ENCODE measurements around the gene FOXL3.
"Not testable (repeated sequence)": the region's sequence is repeated elsewhere in the genome, so short reads cannot be mapped to it uniquely, and the experiment has no call there.

FOXL3 gene

DNA sequence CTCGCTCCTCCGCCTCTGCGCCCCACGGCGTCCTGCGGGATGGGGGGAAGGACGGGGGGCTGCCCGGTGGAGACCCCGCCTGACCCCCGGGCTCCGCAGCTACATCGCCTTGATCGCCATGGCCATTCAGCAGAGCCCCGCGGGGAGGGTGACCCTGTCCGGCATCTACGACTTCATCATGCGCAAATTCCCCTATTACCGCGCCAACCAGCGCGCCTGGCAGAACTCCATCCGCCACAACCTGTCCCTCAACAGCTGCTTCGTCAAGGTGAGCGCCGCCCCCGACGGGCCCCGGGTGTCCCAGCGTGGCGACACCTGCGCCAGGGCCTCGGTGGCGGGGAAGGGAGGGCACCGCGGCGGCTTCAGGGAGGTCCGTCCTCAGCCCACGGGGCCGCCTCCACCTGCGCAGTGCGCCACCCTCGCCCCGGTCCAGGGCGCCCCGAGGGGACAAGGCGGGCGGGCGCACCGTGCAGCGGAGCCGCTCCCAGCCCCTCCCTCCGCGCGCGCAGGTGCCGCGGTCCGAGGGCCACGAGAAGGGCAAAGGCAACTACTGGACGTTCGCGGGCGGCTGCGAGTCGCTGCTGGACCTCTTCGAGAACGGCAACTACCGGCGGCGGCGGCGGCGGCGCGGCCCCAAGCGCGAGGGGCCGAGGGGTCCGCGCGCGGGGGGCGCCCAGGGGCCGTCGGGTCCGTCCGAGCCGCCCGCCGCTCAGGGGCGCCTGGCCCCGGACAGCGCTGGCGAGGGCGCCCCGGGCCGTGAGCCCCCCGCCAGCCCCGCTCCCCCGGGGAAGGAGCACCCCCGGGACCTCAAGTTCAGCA, 793 bp downstream of the FOXL3 start:
- in situ Hi-C loops (cut with HindIII; ENCODE audit: low pct_unique_long_range_greater_than_20kb, low sequenced_read_pairs): no loop called here
- TF ChIP-seq JUND (IDR thresholded peaks at IDR 0.05; ENCODE audit: low read depth): no peak
- no peak for DNase-seq (ENCODE audit: low read depth in 1 of 2, low spot score in 1 of 2)

DNA sequence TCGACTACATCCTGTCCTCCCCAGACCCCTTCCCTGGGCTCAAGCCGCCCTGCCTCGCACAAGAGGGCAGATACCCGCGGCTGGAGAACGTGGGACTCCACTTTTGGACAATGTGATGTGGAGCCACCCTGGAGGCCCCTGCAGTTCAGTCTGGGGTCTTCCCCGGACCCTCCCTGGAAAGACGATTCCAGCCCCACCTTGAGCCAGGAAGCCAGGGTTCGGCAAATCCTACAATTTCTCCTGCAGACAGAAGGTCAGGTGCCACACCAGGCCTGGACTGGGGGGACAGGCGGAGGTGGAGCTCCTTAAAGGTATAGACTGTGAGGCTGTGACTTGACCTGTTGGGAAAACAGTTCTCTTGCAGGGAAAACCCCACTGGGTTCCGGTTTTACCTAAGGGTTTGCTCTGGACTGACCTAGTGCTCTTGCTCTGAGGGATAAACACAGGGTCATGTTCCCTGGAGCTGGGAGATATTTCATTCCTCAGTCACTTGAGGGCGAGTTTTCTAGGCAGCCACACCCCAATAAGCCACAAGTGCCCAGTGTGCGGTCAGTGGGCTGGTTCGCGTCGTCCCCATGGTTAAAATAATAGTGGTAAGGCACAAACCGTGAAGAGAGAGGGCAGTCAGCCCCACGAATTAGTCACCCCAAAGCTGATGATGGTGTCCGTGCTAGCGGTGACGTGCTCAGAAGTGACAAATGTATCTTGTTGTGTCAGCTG, 1.6 kb downstream of the FOXL3 start:
- no peak for TF ChIP-seq JUND (IDR thresholded peaks at IDR 0.05; ENCODE audit: low read depth)
- no peak for DNase-seq (ENCODE audit: low read depth in 1 of 2, low spot score in 1 of 2)
- in situ Hi-C loops (cut with HindIII; ENCODE audit: low pct_unique_long_range_greater_than_20kb, low sequenced_read_pairs): no loop called here

DNA sequence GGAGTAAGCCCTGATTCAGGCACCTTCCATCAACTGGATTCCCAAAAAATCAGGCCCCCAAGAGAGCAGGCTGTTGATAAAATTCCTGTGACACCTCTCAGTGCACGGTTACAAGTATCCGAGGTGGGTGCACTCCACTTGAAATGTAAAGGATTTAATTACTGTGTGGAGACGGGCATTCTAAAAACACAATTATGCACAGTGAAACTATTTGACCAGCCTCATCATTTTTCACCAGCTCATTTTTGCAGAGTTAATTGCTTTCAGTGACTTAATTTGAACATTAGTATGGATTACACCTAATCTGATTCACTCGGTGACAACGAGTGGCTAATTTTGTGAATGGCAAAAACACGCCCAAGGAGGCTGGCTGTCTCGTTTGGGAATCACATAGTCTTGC, 2.3 kb downstream of the FOXL3 start:
- TF ChIP-seq JUND (IDR thresholded peaks at IDR 0.05; ENCODE audit: low read depth): no peak
- DNase-seq (ENCODE audit: low read depth in 1 of 2, low spot score in 1 of 2): no peak
- in situ Hi-C loops (cut with HindIII; ENCODE audit: low pct_unique_long_range_greater_than_20kb, low sequenced_read_pairs): no loop called here

DNA sequence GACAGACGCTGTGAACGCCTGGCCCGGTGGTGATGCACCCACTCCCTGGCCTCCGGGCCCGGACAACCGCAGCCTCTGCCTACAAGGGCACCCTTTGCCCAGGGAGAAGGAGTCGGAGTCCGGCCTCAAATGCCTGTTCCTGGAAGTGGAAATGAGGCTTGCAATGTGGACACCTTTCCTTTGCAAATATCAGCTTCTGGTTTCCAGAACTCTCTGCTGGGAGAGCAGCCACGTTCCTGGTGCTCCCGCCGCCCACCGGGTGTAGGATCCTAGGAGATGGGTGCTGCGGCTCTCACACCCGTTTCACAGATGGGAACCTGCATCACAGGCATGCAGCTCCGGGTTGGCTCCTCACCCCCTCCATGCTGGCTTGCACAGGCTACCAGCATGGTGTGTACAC, 2.9 kb downstream of the FOXL3 start:
- TF ChIP-seq JUND (IDR thresholded peaks at IDR 0.05; ENCODE audit: low read depth): no peak
- in situ Hi-C loops (cut with HindIII; ENCODE audit: low pct_unique_long_range_greater_than_20kb, low sequenced_read_pairs): no loop called here
- DNase-seq (ENCODE audit: low read depth in 1 of 2, low spot score in 1 of 2): no peak

DNA sequence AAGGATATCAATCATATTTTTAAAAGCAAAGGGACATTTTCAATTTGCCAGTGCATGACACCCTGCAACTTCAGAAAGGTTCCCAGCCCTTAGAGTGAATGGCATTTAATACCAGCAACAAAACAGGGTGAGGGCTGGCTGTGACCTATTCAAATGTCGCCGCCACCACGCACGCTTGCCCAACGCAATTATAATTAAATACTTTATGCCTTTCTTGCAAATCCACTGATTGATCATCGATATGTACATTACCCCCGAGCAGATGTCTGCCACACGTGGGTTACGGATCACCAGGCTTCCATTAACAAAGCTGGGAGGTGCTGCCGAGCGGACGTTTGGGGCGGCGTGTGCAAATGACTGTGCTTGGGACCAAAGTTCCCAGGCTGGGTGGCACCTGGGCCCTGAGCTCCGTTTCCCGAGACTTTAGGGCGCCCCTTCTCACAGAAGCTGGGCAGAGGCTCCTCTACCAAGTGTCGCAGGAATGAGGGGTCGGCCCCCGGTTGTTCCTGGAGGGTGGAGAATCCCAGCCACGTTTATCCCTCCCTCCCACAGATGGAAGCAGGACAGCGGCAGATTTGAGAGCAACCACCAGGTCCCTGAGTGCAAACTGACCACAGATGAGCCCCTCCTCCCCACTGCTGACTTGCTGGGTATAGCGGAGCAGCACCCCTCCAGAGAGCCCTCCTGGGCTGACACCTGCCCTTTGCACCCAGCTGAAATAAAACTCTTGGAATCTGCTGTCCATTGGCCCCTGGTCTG, 3.9 kb downstream of the FOXL3 start:
- in situ Hi-C loops (cut with HindIII; ENCODE audit: low pct_unique_long_range_greater_than_20kb, low sequenced_read_pairs): no loop called here
- TF ChIP-seq JUND (IDR thresholded peaks at IDR 0.05; ENCODE audit: low read depth): no peak
- DNase-seq (ENCODE audit: low read depth in 1 of 2, low spot score in 1 of 2): no peak

DNA sequence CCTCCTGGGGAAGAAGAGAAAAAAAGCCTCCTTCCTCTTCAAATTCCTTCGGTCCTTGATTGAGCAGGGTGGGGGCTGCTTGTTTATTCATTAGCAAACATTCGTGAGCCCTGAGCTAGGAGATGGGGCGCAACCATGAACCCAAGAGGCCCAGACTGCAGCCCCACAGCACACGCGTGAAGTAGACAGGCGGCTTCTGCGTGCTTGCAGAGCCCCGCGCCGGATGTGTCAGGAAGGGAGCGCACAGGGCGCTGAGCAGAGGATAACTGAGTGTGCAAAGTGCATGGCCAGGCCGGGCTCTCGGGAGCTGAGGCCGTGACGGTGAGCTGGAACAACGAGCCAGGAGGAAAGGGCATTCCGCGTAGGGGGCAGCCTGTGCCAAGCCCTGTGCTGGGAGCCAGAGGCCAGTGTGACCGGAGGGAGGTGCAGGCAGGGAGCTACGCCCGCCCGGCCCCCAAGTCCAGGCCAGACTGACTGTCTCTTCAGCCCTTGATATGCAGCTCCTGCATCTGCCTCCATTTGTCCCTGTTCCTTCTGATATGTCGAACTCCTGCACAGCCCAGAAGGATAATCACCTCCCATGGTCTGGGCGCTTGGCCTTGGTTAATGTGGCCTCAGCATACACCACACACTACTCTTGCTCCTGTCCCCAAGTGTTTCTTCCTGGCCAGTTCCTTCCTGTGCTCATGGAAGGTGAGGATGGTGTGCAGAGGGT, 4.6 kb downstream of the FOXL3 start:
- in situ Hi-C loops (cut with HindIII; ENCODE audit: low pct_unique_long_range_greater_than_20kb, low sequenced_read_pairs): no loop called here
- no peak for TF ChIP-seq JUND (IDR thresholded peaks at IDR 0.05; ENCODE audit: low read depth)
- DNase-seq (ENCODE audit: low read depth in 1 of 2, low spot score in 1 of 2): no peak

DNA sequence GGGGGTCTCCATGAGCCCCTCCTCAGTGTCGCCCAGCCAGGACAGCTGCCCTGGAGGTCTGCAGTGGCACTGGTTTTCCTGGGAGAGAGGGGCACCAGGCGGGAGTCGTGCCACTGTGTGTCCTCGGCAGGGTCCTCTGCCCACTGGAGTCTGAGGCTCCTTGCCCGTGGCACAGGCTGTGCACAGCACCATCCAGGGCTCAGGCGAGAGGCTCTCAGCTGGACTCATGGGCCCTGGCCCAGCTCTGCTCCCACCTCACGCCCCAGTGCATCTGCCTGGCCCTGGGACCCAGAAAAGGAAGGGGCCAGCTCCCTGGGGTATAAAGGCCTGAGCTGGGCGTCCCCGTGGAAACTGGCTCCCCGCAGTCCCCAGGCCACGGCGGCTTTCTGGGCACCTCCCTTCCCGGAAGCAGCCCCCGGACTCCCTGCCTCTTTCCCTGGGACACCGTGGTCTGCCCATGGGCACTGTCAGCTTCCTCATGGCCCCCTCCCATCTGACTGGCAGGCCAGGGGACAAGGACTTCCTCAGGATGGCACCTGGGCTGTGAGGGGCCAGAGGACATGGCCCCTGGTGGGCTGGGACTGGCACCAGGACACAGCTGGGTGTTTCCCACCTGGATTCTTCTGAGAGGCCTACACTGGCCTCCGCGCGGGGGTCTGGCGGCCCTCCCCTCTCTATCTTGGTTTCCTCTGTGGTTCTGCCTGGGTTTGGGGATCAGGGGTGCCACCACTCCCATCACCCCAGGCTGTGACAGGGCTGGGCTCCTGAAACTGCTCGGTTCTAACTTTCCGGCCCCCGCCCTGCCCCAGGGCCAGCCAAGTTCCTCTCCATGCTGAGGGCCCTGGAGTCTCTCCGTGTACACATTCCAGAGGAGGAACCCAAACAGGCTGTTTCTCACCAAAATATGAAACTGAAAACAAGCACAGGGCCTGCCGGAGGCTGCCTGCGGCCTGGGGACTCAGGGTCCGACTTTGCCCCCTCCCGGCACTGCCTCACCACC, 5.5 kb downstream of the FOXL3 start:
- in situ Hi-C loops (cut with HindIII; ENCODE audit: low pct_unique_long_range_greater_than_20kb, low sequenced_read_pairs): no loop called here
- no peak for DNase-seq (ENCODE audit: low read depth in 1 of 2, low spot score in 1 of 2)
- no peak for TF ChIP-seq JUND (IDR thresholded peaks at IDR 0.05; ENCODE audit: low read depth)

DNA sequence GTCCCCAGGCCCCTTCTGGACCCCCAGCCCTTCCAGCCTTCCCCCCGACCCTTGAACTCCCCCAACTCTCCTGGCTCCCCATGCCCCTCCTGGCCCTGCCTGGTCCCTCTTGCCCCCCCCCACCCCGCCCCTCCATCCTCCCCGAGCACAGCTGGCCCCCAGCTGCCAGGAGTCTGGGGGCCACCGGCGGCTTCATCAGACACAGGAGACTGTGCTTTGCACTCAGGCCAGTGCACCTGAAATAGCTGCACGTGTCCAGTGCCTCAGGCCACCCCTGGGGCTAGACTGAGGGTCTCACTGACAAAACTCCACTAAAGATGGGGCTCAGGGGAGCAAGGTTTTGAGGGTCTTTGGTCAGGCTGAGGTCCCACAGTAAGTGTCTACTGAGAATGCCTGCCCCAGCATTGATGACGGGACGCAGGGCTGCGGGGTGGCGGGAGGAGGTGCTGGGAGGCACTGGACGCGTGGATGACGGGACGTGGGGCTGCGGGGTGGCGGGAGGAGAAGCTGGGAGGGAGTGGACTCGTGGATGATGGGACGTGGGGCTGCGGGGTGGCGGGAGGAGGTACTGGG, 6.5 kb downstream of the FOXL3 start:
- in situ Hi-C loops (cut with HindIII; ENCODE audit: low pct_unique_long_range_greater_than_20kb, low sequenced_read_pairs): no loop called here
- no peak for DNase-seq (ENCODE audit: low read depth in 1 of 2, low spot score in 1 of 2)
- TF ChIP-seq JUND (IDR thresholded peaks at IDR 0.05; ENCODE audit: low read depth): no peak

DNA sequence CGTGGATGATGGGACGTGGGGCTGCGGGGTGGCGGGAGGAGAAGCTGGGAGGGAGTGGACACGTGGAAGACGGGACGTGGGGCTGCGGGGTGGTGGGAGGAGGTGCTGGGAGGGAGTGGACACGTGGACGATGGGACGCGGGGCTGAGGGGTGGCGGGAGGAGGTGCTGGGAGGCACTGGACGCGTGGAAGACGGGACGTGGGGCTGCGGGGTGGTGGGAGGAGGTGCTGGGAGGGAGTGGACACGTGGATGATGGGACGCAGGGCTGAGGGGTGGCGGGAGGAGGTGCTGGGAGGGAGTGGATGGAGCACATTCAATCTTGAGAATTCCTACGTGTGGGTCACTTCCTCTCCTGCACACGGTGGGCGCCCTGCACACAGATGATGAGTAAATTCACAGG, 7.2 kb downstream of the FOXL3 start:
- in situ Hi-C loops (cut with HindIII; ENCODE audit: low pct_unique_long_range_greater_than_20kb, low sequenced_read_pairs): not testable (repeated sequence)

DNA sequence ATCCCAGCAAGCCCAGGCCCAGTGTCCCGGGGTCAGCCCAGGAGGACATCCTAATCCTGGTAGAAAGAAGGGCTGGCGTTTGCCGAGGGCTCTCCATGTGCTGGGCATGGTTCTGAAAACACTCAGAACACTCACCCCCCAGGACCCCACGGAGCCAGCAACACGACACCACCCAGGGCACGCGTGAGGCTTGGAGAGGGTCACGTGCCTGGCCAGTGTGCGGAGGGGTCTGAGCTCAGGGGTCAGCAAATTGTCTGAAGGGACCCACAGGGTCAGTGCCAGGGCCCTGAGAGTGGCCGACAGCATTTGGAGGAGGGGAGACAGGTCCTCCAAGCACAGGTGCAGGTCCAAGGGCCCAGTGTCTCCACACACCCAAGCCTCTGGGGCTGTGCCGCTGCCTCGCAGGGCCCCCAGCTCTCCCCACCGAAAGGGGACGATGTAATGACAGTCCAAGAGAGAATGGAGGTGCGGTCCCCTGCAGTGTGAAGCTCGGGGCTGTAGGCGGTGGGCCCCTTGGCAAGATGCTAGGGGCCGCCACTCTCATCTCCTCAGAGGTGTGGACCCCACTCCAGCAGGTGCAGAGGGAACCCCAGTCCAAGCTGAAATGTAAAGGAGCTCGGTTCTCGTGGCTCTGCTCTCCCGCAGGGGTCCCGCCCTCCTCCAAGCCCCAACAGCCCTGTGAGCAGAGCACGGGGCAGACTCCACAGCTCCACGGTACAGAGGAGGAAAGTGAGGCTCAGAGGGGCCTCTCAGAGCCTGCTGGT, 7.8 kb downstream of the FOXL3 start:
- no peak for TF ChIP-seq JUND (IDR thresholded peaks at IDR 0.05; ENCODE audit: low read depth)
- DNase-seq (ENCODE audit: low read depth in 1 of 2, low spot score in 1 of 2): no peak
- in situ Hi-C loops (cut with HindIII; ENCODE audit: low pct_unique_long_range_greater_than_20kb, low sequenced_read_pairs): no loop called here

More for the DNA sequence above, 7.2 kb downstream of the FOXL3 start:
- DNase-seq (ENCODE audit: low read depth in 1 of 2, low spot score in 1 of 2): not testable (repeated sequence)

DNA sequence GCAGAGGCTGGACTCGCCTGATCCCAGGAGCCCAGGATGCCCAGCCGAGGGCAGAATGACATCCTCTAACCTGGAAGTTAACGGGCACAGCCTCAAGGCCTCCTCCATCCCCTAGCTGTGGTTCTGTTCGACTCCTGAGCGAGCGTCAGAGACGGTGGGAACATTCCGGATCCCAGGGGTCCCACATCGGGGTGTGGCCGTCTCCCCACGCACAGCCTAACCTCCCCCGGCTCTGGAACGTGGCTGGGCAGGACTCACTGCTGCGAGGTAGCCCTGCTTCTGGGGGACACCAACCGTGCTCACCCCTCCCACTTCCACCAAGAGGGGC, 8.4 kb downstream of the FOXL3 start:
- no peak for TF ChIP-seq JUND (IDR thresholded peaks at IDR 0.05; ENCODE audit: low read depth)
- in situ Hi-C loops (cut with HindIII; ENCODE audit: low pct_unique_long_range_greater_than_20kb, low sequenced_read_pairs): no loop called here
- DNase-seq (ENCODE audit: low read depth in 1 of 2, low spot score in 1 of 2): no peak
